BLaER1 treated with 17β-estradiol and CSF1 and Interleukin-3, amounts not matched to agents 10 nM and 100 nM (cell line): ENCODE data around the gene GATA5.

ENCODE experiments used
- H3K27ac ChIP-seq, 11 experiments: shearing (Covaris generic); formaldehyde crosslinking; 2 replicates each; pipeline ENCODE4 v1.8.1; 2022
- H3K27me3 ChIP-seq, 11 experiments: shearing (Covaris generic); formaldehyde crosslinking; 2 replicates each; pipeline ENCODE4 v1.8.1; 2022
- H3K36me3 ChIP-seq, 11 experiments: shearing (Covaris generic); formaldehyde crosslinking; 2 replicates each; pipeline ENCODE4 v1.8.1; 2022
- H3K4me1 ChIP-seq, 10 experiments: shearing (Covaris generic); formaldehyde crosslinking; 2 replicates each; pipeline ENCODE4 v1.8.1; 2022
- H3K4me2 ChIP-seq, 11 experiments: shearing (Covaris generic); formaldehyde crosslinking; 2 replicates each; pipeline ENCODE4 v1.8.1; 2022
- H3K4me3 ChIP-seq, 10 experiments: shearing (Covaris generic); formaldehyde crosslinking; 2 replicates each; pipeline ENCODE4 v1.8.1; 2022
- H3K9ac ChIP-seq, 11 experiments: shearing (Covaris generic); formaldehyde crosslinking; 2 replicates each; pipeline ENCODE4 v1.8.1; 2022
- H3K9me3 ChIP-seq, 11 experiments: shearing (Covaris generic); formaldehyde crosslinking; replicated peaks in 1 of 11; 2 replicates each; pipeline ENCODE4 v1.8.1; 2022
- H4K20me1 ChIP-seq, 11 experiments: shearing (Covaris generic); formaldehyde crosslinking; 2 replicates each; pipeline ENCODE4 v1.8.1; 2022
- Cebpa-rat ChIP-seq, 11 experiments: shearing (Covaris generic); IDR thresholded peaks; 2 replicates each; pipeline ENCODE4 v1.8.1; 2022

The GATA5 gene

GRCh38 chr20:62417981-62418708 is 57.6 kb downstream of the GATA5 start:
- Histone ChIP-seq H3K9ac (no peak overlapping the region), H3K4me3 (no peak overlapping the region), H3K9me3 (no peaks in the 10 kb centered on the region), H3K4me1 (peaks cover 4 to 16% (median 6%) of the 10 kb centered on the region in 10 experiments; a peak in 17 of 20 replicates), H4K20me1 (peaks cover 0 to 38% (median 0%) of the 10 kb centered on the region in 11 experiments; a peak in 3 of 22 replicates), H3K4me2 (no peak overlapping the region), H3K27ac (no peak overlapping the region), H3K27me3 (no peaks in the 10 kb centered on the region), H3K36me3 (no peaks in the 10 kb centered on the region)
- TF ChIP-seq Cebpa-rat (IDR thresholded peaks at IDR 0.05) = no peak

- Histone ChIP-seq H4K20me1 (peaks cover 0 to 38% (median 0%) of the 10 kb centered on the region in 11 experiments; a peak in 4 of 22 replicates), H3K27me3 (no peaks in the 10 kb centered on the region), H3K4me1 (peaks cover 0 to 17% (median 9%) of the 10 kb centered on the region in 10 experiments; a peak in 11 of 20 replicates), H3K4me3 (no peak overlapping the region), H3K9ac (no peak overlapping the region), H3K4me2 (no peak overlapping the region), H3K36me3 (no peaks in the 10 kb centered on the region), H3K9me3 (no peaks in the 10 kb centered on the region), H3K27ac (no peak overlapping the region)
- no peak for TF ChIP-seq Cebpa-rat (IDR thresholded peaks at IDR 0.05)
Measured at GRCh38 chr20:62416651-62417637, 58.9 kb downstream of the GATA5 start.

- H3K9ac ChIP-seq = no peak overlapping the region
Measured at GRCh38 chr20:62415354-62416111, 60.3 kb downstream of the GATA5 start.

GRCh38 chr20:62413896-62414481 is 61.8 kb downstream of the GATA5 start:
- H3K27me3 ChIP-seq = no peaks in the 10 kb centered on the region; a peak in 1 of 22 replicates
- H3K27ac ChIP-seq = no peak overlapping the region
- H3K9me3 ChIP-seq = no peaks in the 10 kb centered on the region
- peaks cover 0 to 29% (median 0%) of the 10 kb centered on the region in 11 experiments; a peak in 6 of 22 replicates for H4K20me1 ChIP-seq
- no peak overlapping the region for H3K4me3 ChIP-seq
- no peak overlapping the region for H3K9ac ChIP-seq
- H3K36me3 ChIP-seq = no peaks in the 10 kb centered on the region
- H3K4me1 ChIP-seq = peaks cover 16 to 45% (median 36%) of the 10 kb centered on the region in 10 experiments; a peak in 18 of 20 replicates
- no peak overlapping the region for H3K4me2 ChIP-seq
- TF ChIP-seq Cebpa-rat (IDR thresholded peaks at IDR 0.05) = no peak

More at GRCh38 chr20:62415354-62416111, 60.3 kb downstream of the GATA5 start:
- no peak for TF ChIP-seq Cebpa-rat (IDR thresholded peaks at IDR 0.05)
- Histone ChIP-seq H3K36me3 (no peaks in the 10 kb centered on the region), H3K27ac (no peak overlapping the region), H3K4me3 (no peak overlapping the region), H3K4me1 (peaks cover 3 to 29% (median 21%) of the 10 kb centered on the region in 10 experiments; a peak in 17 of 20 replicates), H3K27me3 (no peaks in the 10 kb centered on the region), H3K9me3 (no peaks in the 10 kb centered on the region), H3K4me2 (no peak overlapping the region; a peak in 1 of 22 replicates), H4K20me1 (peaks cover 0 to 31% (median 0%) of the 10 kb centered on the region in 11 experiments; a peak in 6 of 22 replicates)
